Adipocyte (in vitro differentiated cells): ENCODE measurements around the gene SNX11.

ENCODE experiments used
- DNase-seq: peaks from one replicate; pipeline ENCODE4 v3.0.0-alpha.2; 2015; ENCODE audit warnings: low read depth
- H3K27me3 ChIP-seq: replicated peaks from 2 replicates; pipeline ENCODE4 v1.7.0; 2013; ENCODE audit warnings: mild to moderate bottlenecking, low read length, moderate library complexity; ENCODE audit not compliant: control insufficient read depth, insufficient read depth
- H3K36me3 ChIP-seq: 2 replicates; pipeline ENCODE4 v1.7.0; 2013; ENCODE audit warnings: low read length, mild to moderate bottlenecking, moderate library complexity; ENCODE audit not compliant: control insufficient read depth, insufficient read depth, severe bottlenecking
- H3K4me1 ChIP-seq: 2 replicates; pipeline ENCODE4 v1.7.0; 2013; ENCODE audit warnings: mild to moderate bottlenecking, low read length, moderate library complexity; ENCODE audit not compliant: control insufficient read depth, insufficient read depth
- H3K4me3 ChIP-seq: 2 replicates; pipeline ENCODE4 v1.7.0; 2013; ENCODE audit warnings: mild to moderate bottlenecking, low read length, moderate library complexity
- H3K9ac ChIP-seq: 2 replicates; pipeline ENCODE4 v1.7.0; 2013; ENCODE audit warnings: mild to moderate bottlenecking, low read length, moderate library complexity
- H3K9me3 ChIP-seq: 2 replicates; pipeline ENCODE4 v1.7.0; 2013; ENCODE audit warnings: mild to moderate bottlenecking, low read length, moderate library complexity; ENCODE audit not compliant: control insufficient read depth

Gene SNX11

GRCh38 chr17:48121923-48122664 lies 14.5 kb downstream of the SNX11 start:
- H3K4me3 ChIP-seq = no peak overlapping the region
- no peak for DNase-seq
- peaks cover 59% of the 10 kb centered on the region for H3K36me3 ChIP-seq
- H3K4me1 ChIP-seq = peaks cover 5% of the 10 kb centered on the region
- H3K9ac ChIP-seq = no peak overlapping the region
- H3K27me3 ChIP-seq = no peaks in the 10 kb centered on the region
- H3K9me3 ChIP-seq = no peaks in the 10 kb centered on the region

GRCh38 chr17:48122665-48123045 lies 15.1 kb downstream of the SNX11 start:
- no peaks in the 10 kb centered on the region for H3K27me3 ChIP-seq
- H3K4me3 ChIP-seq = no peak overlapping the region
- no peak overlapping the region for H3K9ac ChIP-seq
- DNase-seq = no peak
- H3K36me3 ChIP-seq = peaks cover 55% of the 10 kb centered on the region
- H3K4me1 ChIP-seq = peaks cover 5% of the 10 kb centered on the region
- no peaks in the 10 kb centered on the region for H3K9me3 ChIP-seq

GRCh38 chr17:48123111-48123510 lies 15.5 kb downstream of the SNX11 start:
- Histone ChIP-seq H3K9me3 (no peaks in the 10 kb centered on the region), H3K27me3 (no peaks in the 10 kb centered on the region), H3K9ac (no peak overlapping the region), H3K36me3 (peaks cover 50% of the 10 kb centered on the region), H3K4me1 (peaks cover 5% of the 10 kb centered on the region), H3K4me3 (no peak overlapping the region)
- no peak for DNase-seq

- peaks cover 45% of the 10 kb centered on the region for H3K36me3 ChIP-seq
- H3K4me1 ChIP-seq = peaks cover 5% of the 10 kb centered on the region
- no peak overlapping the region for H3K4me3 ChIP-seq
- no peak for DNase-seq
- H3K9me3 ChIP-seq = no peaks in the 10 kb centered on the region
- H3K27me3 ChIP-seq = no peaks in the 10 kb centered on the region
- no peak overlapping the region for H3K9ac ChIP-seq
Measured at GRCh38 chr17:48123776-48124388, 16.3 kb downstream of the SNX11 start.

GRCh38 chr17:48125829-48126531 lies 18.4 kb downstream of the SNX11 start:
- no peaks in the 10 kb centered on the region for H3K9me3 ChIP-seq
- H3K36me3 ChIP-seq = peaks cover 31% of the 10 kb centered on the region
- H3K4me1 ChIP-seq = peaks cover 5% of the 10 kb centered on the region
- no peaks in the 10 kb centered on the region for H3K27me3 ChIP-seq
- peak overlapping the region; percentile 16 for H3K9ac ChIP-seq
- no peak for DNase-seq
- H3K4me3 ChIP-seq = no peak overlapping the region

- H3K9ac ChIP-seq = peak overlapping the region; percentile 16
- no peak for DNase-seq
- peaks cover 26% of the 10 kb centered on the region for H3K36me3 ChIP-seq
- no peak overlapping the region for H3K4me3 ChIP-seq
- peaks cover 5% of the 10 kb centered on the region for H3K4me1 ChIP-seq
- no peaks in the 10 kb centered on the region for H3K9me3 ChIP-seq
- no peaks in the 10 kb centered on the region for H3K27me3 ChIP-seq
Measured at GRCh38 chr17:48126532-48126850, 18.9 kb downstream of the SNX11 start.

GRCh38 chr17:48127371-48128051 lies 19.9 kb downstream of the SNX11 start:
- H3K4me1 ChIP-seq = peaks cover 5% of the 10 kb centered on the region
- H3K9ac ChIP-seq = no peak overlapping the region
- H3K9me3 ChIP-seq = no peaks in the 10 kb centered on the region
- peak; percentile 14 for DNase-seq
- H3K36me3 ChIP-seq = peaks cover 16% of the 10 kb centered on the region
- no peak overlapping the region for H3K4me3 ChIP-seq
- no peaks in the 10 kb centered on the region for H3K27me3 ChIP-seq

- no peak for DNase-seq
- Histone ChIP-seq H3K27me3 (no peaks in the 10 kb centered on the region), H3K9ac (no peak overlapping the region), H3K4me3 (no peak overlapping the region), H3K4me1 (peaks cover 5% of the 10 kb centered on the region), H3K9me3 (no peaks in the 10 kb centered on the region), H3K36me3 (peaks cover 7% of the 10 kb centered on the region)
Measured at GRCh38 chr17:48128400-48128799, 20.8 kb downstream of the SNX11 start.

- no peak for DNase-seq
- no peaks in the 10 kb centered on the region for H3K9me3 ChIP-seq
- H3K4me1 ChIP-seq = peaks cover 5% of the 10 kb centered on the region
- no peak overlapping the region for H3K9ac ChIP-seq
- no peaks in the 10 kb centered on the region for H3K36me3 ChIP-seq
- H3K4me3 ChIP-seq = no peak overlapping the region
- H3K27me3 ChIP-seq = no peaks in the 10 kb centered on the region
Measured at GRCh38 chr17:48129981-48130380, 22.4 kb downstream of the SNX11 start.

GRCh38 chr17:48131216-48131824 lies 23.8 kb downstream of the SNX11 start:
- Histone ChIP-seq H3K4me1 (peaks cover under 1% of the 10 kb centered on the region), H3K4me3 (no peak overlapping the region), H3K9ac (no peak overlapping the region), H3K9me3 (no peaks in the 10 kb centered on the region), H3K27me3 (no peaks in the 10 kb centered on the region), H3K36me3 (no peaks in the 10 kb centered on the region)
- DNase-seq = peak; percentile 91

GRCh38 chr17:48132385-48132784 lies 24.8 kb downstream of the SNX11 start:
- no peaks in the 10 kb centered on the region for H3K4me1 ChIP-seq
- no peaks in the 10 kb centered on the region for H3K27me3 ChIP-seq
- no peak overlapping the region for H3K9ac ChIP-seq
- H3K9me3 ChIP-seq = no peaks in the 10 kb centered on the region
- no peak for DNase-seq
- H3K4me3 ChIP-seq = no peak overlapping the region
- no peaks in the 10 kb centered on the region for H3K36me3 ChIP-seq
